ENCODE measurements around the gene DCDC2.

DNA sequence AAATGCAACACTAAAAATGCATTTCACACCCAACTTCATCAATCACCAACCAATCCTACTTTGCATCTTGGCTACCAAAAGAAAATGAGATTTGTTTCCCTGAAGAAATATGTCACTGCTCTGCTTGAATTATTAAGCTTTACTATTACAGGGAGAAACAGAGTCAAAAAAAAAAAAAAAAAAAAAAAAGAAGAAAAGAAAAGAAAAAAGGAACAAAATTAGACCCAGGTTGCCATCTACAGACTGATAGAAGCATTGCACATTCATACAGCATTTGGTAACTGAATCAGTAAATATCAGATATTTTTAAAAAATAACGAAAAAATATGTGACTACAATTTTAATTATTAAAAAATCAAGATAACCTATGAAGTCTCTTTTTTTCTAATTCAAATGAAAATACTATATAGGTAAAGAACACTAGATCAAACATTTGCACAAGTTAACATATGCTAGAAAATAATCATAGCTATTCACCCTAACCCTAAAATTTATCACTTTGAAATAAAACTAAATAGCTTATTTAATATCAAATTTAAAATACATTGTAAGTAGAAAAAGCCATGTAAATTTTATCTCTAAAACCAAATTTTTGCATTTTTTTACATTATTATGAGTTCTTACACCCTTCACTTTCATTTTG lies 83.3 kb downstream of the DCDC2 start:
- TF ChIP-seq, protein P1, sequence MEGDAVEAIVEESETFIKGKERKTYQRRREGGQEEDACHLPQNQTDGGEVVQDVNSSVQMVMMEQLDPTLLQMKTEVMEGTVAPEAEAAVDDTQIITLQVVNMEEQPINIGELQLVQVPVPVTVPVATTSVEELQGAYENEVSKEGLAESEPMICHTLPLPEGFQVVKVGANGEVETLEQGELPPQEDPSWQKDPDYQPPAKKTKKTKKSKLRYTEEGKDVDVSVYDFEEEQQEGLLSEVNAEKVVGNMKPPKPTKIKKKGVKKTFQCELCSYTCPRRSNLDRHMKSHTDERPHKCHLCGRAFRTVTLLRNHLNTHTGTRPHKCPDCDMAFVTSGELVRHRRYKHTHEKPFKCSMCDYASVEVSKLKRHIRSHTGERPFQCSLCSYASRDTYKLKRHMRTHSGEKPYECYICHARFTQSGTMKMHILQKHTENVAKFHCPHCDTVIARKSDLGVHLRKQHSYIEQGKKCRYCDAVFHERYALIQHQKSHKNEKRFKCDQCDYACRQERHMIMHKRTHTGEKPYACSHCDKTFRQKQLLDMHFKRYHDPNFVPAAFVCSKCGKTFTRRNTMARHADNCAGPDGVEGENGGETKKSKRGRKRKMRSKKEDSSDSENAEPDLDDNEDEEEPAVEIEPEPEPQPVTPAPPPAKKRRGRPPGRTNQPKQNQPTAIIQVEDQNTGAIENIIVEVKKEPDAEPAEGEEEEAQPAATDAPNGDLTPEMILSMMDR (IDR thresholded peaks at IDR 0.05): peak in 2 of 3 donors; percentile 19 to 34
- TF ChIP-seq POLR2AphosphoS5 (IDR thresholded peaks at IDR 0.05): no peak

Measured in breast epithelium (tissue), 3 donors.